Measurements from ENCODE around the gene SERPINE1.
"Not testable (repeated sequence)": the region's sequence is repeated elsewhere in the genome, so short reads cannot be mapped to it uniquely, and the experiment has no call there.

The SERPINE1 gene

GRCh38 chr7:101125989-101126650, 784 bp upstream of the SERPINE1 start:
- DNase-seq: no peak

- no peak for DNase-seq
Measured at GRCh38 chr7:101127460-101128039, 646 bp downstream of the SERPINE1 start.

- DNase-seq: no peak
Measured at GRCh38 chr7:101128040-101128834, 1.3 kb downstream of the SERPINE1 start.

- DNase-seq: no peak
Measured at GRCh38 chr7:101129603-101130117, 2.8 kb downstream of the SERPINE1 start.

- DNase-seq: not testable (repeated sequence)
Measured at GRCh38 chr7:101132626-101133600, 6.0 kb downstream of the SERPINE1 start.

- no peak for DNase-seq
Measured at GRCh38 chr7:101133621-101134398, 6.9 kb downstream of the SERPINE1 start.

- DNase-seq: no peak
Measured at GRCh38 chr7:101134399-101134980, 7.6 kb downstream of the SERPINE1 start.

- DNase-seq: no peak
Measured at GRCh38 chr7:101137651-101138212, 10.8 kb downstream of the SERPINE1 start.

- DNase-seq: no peak
Measured at GRCh38 chr7:101138213-101138870, 11.4 kb downstream of the SERPINE1 start.

- no peak for DNase-seq
Measured at GRCh38 chr7:101140339-101140699, 13.4 kb downstream of the SERPINE1 start.

- DNase-seq: no peak
Measured at GRCh38 chr7:101140746-101141382, 14.0 kb downstream of the SERPINE1 start.

GRCh38 chr7:101151908-101152651, 25.2 kb downstream of the SERPINE1 start:
- no peak for DNase-seq

- DNase-seq: peak; percentile 87
Measured at GRCh38 chr7:101153969-101154692, 27.2 kb downstream of the SERPINE1 start, which contains the start of gene AP1S1. TSS of gene AP1S1 (plus strand) at chr7:101154476. CDS start at chr7:101154515, 39 bp downstream.

- DNase-seq: no peak
Measured at GRCh38 chr7:101154693-101155102, 27.8 kb downstream of the SERPINE1 start.

- DNase-seq: no peak
Measured at GRCh38 chr7:101155303-101155702, 28.4 kb downstream of the SERPINE1 start.

GRCh38 chr7:101156277-101156676, 29.4 kb downstream of the SERPINE1 start:
- DNase-seq: no peak

- DNase-seq: no peak
Measured at GRCh38 chr7:101156866-101157589, 30.1 kb downstream of the SERPINE1 start.

All from NCI-H2029 treated with DMSO at 0.1 percent for 48 hours (cell line).